CD4-positive, alpha-beta T cell treated with Interleukin-6 at 100 ng/mL for 8 hours (primary cell): ENCODE results near the gene NRDE2.
"Not testable (repeated sequence)": the region's sequence is repeated elsewhere in the genome, so short reads cannot be mapped to it uniquely, and the experiment has no call there.

Experiments used
- DNase-seq: peaks from one replicate; pipeline ENCODE4 v3.0.0-alpha.2; 2020; ENCODE audit warnings: mixed read lengths, low spot score

The NRDE2 gene

GRCh38 chr14:90341784-90342183, 10.0 kb upstream of the NRDE2 start:
- no peak for DNase-seq

GRCh38 chr14:90341232-90341631, 9.5 kb upstream of the NRDE2 start:
- not testable (repeated sequence) for DNase-seq

GRCh38 chr14:90336985-90337384, 5.2 kb upstream of the NRDE2 start:
- DNase-seq = no peak

GRCh38 chr14:90336401-90336800, 4.7 kb upstream of the NRDE2 start:
- no peak for DNase-seq

GRCh38 chr14:90332271-90332584, 487 bp upstream of the NRDE2 start:
- no peak for DNase-seq

GRCh38 chr14:90330203-90331196, 1.2 kb downstream of the NRDE2 start:
- no peak for DNase-seq

- no peak for DNase-seq
Measured at GRCh38 chr14:90321891-90322290, 9.8 kb downstream of the NRDE2 start.

GRCh38 chr14:90319634-90320541, 11.9 kb downstream of the NRDE2 start:
- no peak for DNase-seq

- DNase-seq = no peak
Measured at GRCh38 chr14:90319173-90319572, 12.6 kb downstream of the NRDE2 start.

- DNase-seq = no peak
Measured at GRCh38 chr14:90318016-90318415, 13.7 kb downstream of the NRDE2 start.

- DNase-seq = no peak
Measured at GRCh38 chr14:90317286-90317685, 14.5 kb downstream of the NRDE2 start.

- DNase-seq = no peak
Measured at GRCh38 chr14:90308561-90308960, 23.2 kb downstream of the NRDE2 start.

GRCh38 chr14:90305176-90305601, 26.6 kb downstream of the NRDE2 start:
- DNase-seq = no peak

- no peak for DNase-seq
Measured at GRCh38 chr14:90304502-90304901, 27.2 kb downstream of the NRDE2 start.

GRCh38 chr14:90303473-90303872, 28.3 kb downstream of the NRDE2 start:
- DNase-seq = no peak

- no peak for DNase-seq
Measured at GRCh38 chr14:90302529-90303303, 29.0 kb downstream of the NRDE2 start.

- peak; percentile 7 for DNase-seq
Measured at GRCh38 chr14:90301668-90302090, 30.1 kb downstream of the NRDE2 start.

GRCh38 chr14:90301122-90301521, 30.6 kb downstream of the NRDE2 start:
- DNase-seq = no peak

GRCh38 chr14:90300611-90301047, 31.1 kb downstream of the NRDE2 start:
- no peak for DNase-seq

GRCh38 chr14:90299408-90299807, 32.3 kb downstream of the NRDE2 start:
- DNase-seq = no peak

GRCh38 chr14:90297876-90298629, 33.7 kb downstream of the NRDE2 start:
- no peak for DNase-seq
